ES-I3 (cell line): Measurements from ENCODE around the gene CRK.
"Not testable (repeated sequence)": the region's sequence is repeated elsewhere in the genome, so short reads cannot be mapped to it uniquely, and the experiment has no call there.

Source experiments
- H3K36me3 ChIP-seq: 2 replicates; pipeline ENCODE4 v1.6.1; 2013; ENCODE audit warnings: mild to moderate bottlenecking, low read length, control low read depth, moderate library complexity; ENCODE audit not compliant: insufficient read depth
- H3K4me1 ChIP-seq: 2 replicates; pipeline ENCODE4 v1.6.1; 2013; ENCODE audit warnings: mild to moderate bottlenecking, control low read depth, low read length; ENCODE audit not compliant: insufficient read depth
- H3K9ac ChIP-seq: 2 replicates; pipeline ENCODE4 v1.6.1; 2013; ENCODE audit warnings: low read depth, mild to moderate bottlenecking, low read length, moderate library complexity
- H3K9me3 ChIP-seq: 2 replicates; pipeline ENCODE4 v1.6.1; 2013; ENCODE audit warnings: mild to moderate bottlenecking, low read length, moderate library complexity; ENCODE audit not compliant: control insufficient read depth, insufficient read depth

The CRK gene

GRCh38 chr17:1440921-1441320 lies 15.1 kb downstream of the CRK start:
- Histone ChIP-seq H3K9me3 (no peaks in the 10 kb centered on the region), H3K4me1 (0 out of 2 replicates have a peak, but pooled peaks cover 9% of the 10 kb centered on the region), H3K9ac (no peak overlapping the region), H3K36me3 (peaks cover 14% of the 10 kb centered on the region)

- H3K36me3 ChIP-seq = peaks cover 31% of the 10 kb centered on the region
- H3K4me1 ChIP-seq = 0 out of 2 replicates have a peak, but pooled peaks cover 9% of the 10 kb centered on the region
- no peak overlapping the region for H3K9ac ChIP-seq
- H3K9me3 ChIP-seq = no peaks in the 10 kb centered on the region
These were observed 17.4 kb downstream of the CRK start for GRCh38 chr17:1438593-1439083.

GRCh38 chr17:1435326-1435725 lies 20.7 kb downstream of the CRK start:
- Histone ChIP-seq H3K36me3 (peaks cover 38% of the 10 kb centered on the region), H3K9me3 (no peaks in the 10 kb centered on the region), H3K9ac (no peak overlapping the region), H3K4me1 (0 out of 2 replicates have a peak, but pooled peaks cover 9% of the 10 kb centered on the region)

GRCh38 chr17:1434150-1434549 lies 21.9 kb downstream of the CRK start:
- H3K9me3 ChIP-seq = no peaks in the 10 kb centered on the region
- peaks cover 44% of the 10 kb centered on the region for H3K36me3 ChIP-seq

GRCh38 chr17:1431631-1432104 lies 24.4 kb downstream of the CRK start:
- no peak overlapping the region for H3K9ac ChIP-seq
- H3K36me3 ChIP-seq = peaks cover 40% of the 10 kb centered on the region

More at GRCh38 chr17:1434150-1434549, 21.9 kb downstream of the CRK start:
- Histone ChIP-seq H3K9ac (no peak overlapping the region), H3K4me1 (0 out of 2 replicates have a peak, but pooled peaks cover 9% of the 10 kb centered on the region)

GRCh38 chr17:1423456-1424135 lies 32.4 kb downstream of the CRK start:
- Histone ChIP-seq H3K9ac (no peak overlapping the region), H3K4me1 (no peaks in the 10 kb centered on the region), H3K36me3 (peaks cover 12% of the 10 kb centered on the region), H3K9me3 (no peaks in the 10 kb centered on the region)

More at GRCh38 chr17:1431631-1432104, 24.4 kb downstream of the CRK start:
- H3K9me3 ChIP-seq = no peaks in the 10 kb centered on the region
- H3K4me1 ChIP-seq = no peaks in the 10 kb centered on the region

- no peak overlapping the region for H3K9ac ChIP-seq
- H3K9me3 ChIP-seq = no peaks in the 10 kb centered on the region
- H3K36me3 ChIP-seq = peaks cover 12% of the 10 kb centered on the region
- no peaks in the 10 kb centered on the region for H3K4me1 ChIP-seq
These were observed 33.1 kb downstream of the CRK start for GRCh38 chr17:1422885-1423284.

GRCh38 chr17:1421470-1421869 lies 34.6 kb downstream of the CRK start:
- Histone ChIP-seq H3K9me3 (no peaks in the 10 kb centered on the region), H3K36me3 (peaks cover 12% of the 10 kb centered on the region), H3K9ac (no peak overlapping the region), H3K4me1 (no peaks in the 10 kb centered on the region)

- Histone ChIP-seq H3K36me3 (peaks cover 12% of the 10 kb centered on the region), H3K4me1 (no peaks in the 10 kb centered on the region), H3K9me3 (no peaks in the 10 kb centered on the region), H3K9ac (no peak overlapping the region)
These were observed 35.1 kb downstream of the CRK start for GRCh38 chr17:1420981-1421380.

GRCh38 chr17:1420163-1420562 lies 35.9 kb downstream of the CRK start:
- Histone ChIP-seq H3K4me1 (no peaks in the 10 kb centered on the region), H3K36me3 (peaks cover 12% of the 10 kb centered on the region), H3K9me3 (no peaks in the 10 kb centered on the region), H3K9ac (no peak overlapping the region)

- H3K9me3 ChIP-seq, H3K9ac ChIP-seq, H3K4me1 ChIP-seq, H3K36me3 ChIP-seq: not testable (repeated sequence)
These were observed 37.6 kb downstream of the CRK start for GRCh38 chr17:1418476-1418875.

GRCh38 chr17:1416414-1416813 lies 39.6 kb downstream of the CRK start:
- peaks cover 3% of the 10 kb centered on the region for H3K36me3 ChIP-seq
- no peaks in the 10 kb centered on the region for H3K9me3 ChIP-seq
- no peaks in the 10 kb centered on the region for H3K4me1 ChIP-seq
- no peak overlapping the region for H3K9ac ChIP-seq

GRCh38 chr17:1414634-1415033 lies 41.4 kb downstream of the CRK start:
- no peaks in the 10 kb centered on the region for H3K9me3 ChIP-seq
- H3K4me1 ChIP-seq = no peaks in the 10 kb centered on the region
- no peak overlapping the region for H3K9ac ChIP-seq
- H3K36me3 ChIP-seq = no peaks in the 10 kb centered on the region

GRCh38 chr17:1414001-1414574 lies 41.9 kb downstream of the CRK start:
- no peaks in the 10 kb centered on the region for H3K4me1 ChIP-seq
- H3K9ac ChIP-seq = no peak overlapping the region
- no peaks in the 10 kb centered on the region for H3K9me3 ChIP-seq
- H3K36me3 ChIP-seq = no peaks in the 10 kb centered on the region

- no peak overlapping the region for H3K9ac ChIP-seq
- no peaks in the 10 kb centered on the region for H3K36me3 ChIP-seq
- H3K9me3 ChIP-seq = no peaks in the 10 kb centered on the region
- H3K4me1 ChIP-seq = no peaks in the 10 kb centered on the region
These were observed 42.7 kb downstream of the CRK start for GRCh38 chr17:1413281-1413791.
